ENCODE data around the gene SLC39A11.

DNA sequence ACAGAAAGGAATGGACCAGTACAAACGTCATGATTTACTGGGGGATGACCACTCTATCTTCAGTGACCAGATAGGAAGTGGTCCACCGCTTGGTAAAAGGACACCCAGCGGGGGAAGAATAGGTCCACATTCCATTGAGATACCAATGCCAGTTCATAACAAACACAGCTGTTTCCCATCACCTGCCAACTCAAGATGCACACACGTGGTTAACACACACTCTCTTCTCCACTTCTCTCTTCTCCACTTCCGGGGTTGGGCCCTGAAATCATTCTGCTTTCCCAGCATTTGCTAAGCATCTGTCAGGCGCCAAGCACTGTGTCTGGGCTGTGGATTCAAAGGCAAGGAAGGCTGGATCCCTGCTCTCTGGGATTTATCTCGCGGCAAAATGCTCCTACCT, 175.5 kb downstream of the SLC39A11 start:
- TF ChIP-seq, protein P1, sequence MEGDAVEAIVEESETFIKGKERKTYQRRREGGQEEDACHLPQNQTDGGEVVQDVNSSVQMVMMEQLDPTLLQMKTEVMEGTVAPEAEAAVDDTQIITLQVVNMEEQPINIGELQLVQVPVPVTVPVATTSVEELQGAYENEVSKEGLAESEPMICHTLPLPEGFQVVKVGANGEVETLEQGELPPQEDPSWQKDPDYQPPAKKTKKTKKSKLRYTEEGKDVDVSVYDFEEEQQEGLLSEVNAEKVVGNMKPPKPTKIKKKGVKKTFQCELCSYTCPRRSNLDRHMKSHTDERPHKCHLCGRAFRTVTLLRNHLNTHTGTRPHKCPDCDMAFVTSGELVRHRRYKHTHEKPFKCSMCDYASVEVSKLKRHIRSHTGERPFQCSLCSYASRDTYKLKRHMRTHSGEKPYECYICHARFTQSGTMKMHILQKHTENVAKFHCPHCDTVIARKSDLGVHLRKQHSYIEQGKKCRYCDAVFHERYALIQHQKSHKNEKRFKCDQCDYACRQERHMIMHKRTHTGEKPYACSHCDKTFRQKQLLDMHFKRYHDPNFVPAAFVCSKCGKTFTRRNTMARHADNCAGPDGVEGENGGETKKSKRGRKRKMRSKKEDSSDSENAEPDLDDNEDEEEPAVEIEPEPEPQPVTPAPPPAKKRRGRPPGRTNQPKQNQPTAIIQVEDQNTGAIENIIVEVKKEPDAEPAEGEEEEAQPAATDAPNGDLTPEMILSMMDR (IDR thresholded peaks at IDR 0.05): no peak
- TF ChIP-seq EZH2 (IDR thresholded peaks at IDR 0.05) (no peak), EZH2phosphoT487 (IDR thresholded peaks at IDR 0.05) (no peak)
